HG02938 (cell line): Measurements from ENCODE around the gene XYLT1.
"Not testable (repeated sequence)": the region's sequence is repeated elsewhere in the genome, so short reads cannot be mapped to it uniquely, and the experiment has no call there.

Experiments used
- ATAC-seq: cut with Tn5 transposase; IDR thresholded peaks from one replicate; pipeline ENCODE4 v1.9.1; 2021; ENCODE audit warnings: mild to moderate bottlenecking, moderate library complexity; ENCODE audit not compliant: unreplicated experiment

XYLT1 gene

DNA sequence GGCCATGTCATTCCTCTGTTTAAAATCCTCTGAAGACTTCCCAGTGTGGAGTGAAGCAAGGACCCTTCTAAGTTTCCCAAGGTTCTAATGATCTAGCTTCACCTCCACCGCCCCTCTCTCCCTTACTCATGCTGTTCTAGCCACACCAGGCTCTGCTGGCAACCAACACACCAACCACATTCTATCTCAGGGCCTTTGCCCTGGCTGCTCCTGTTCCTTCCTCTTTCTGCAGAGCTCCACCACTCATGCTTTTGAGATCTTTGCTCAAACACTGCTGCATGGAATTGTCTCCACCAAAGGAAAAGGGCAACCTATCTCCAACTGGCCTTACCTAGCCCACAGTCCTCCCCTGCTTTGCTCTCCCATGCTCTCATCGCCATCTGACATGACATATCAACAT lies 128.7 kb downstream of the XYLT1 start:
- no peak for ATAC-seq

DNA sequence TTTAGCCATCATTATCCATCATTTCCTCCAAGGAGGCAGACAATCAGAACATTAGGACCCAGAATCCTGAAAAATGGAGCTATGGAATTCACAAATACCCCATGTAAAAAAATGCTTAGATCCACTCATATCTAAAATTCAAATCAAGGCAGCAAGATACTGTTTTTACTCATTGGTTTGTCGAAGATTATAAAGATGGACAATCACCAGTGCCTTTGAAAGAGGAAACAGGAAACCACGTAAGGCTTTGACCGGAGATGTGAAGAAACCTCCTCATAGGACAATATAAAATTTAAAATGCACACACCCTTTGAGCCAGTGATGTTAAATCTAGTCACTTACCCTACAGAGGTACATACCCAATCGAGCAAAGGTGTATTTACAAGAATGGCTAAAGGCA lies 130.0 kb downstream of the XYLT1 start:
- no peak for ATAC-seq

DNA sequence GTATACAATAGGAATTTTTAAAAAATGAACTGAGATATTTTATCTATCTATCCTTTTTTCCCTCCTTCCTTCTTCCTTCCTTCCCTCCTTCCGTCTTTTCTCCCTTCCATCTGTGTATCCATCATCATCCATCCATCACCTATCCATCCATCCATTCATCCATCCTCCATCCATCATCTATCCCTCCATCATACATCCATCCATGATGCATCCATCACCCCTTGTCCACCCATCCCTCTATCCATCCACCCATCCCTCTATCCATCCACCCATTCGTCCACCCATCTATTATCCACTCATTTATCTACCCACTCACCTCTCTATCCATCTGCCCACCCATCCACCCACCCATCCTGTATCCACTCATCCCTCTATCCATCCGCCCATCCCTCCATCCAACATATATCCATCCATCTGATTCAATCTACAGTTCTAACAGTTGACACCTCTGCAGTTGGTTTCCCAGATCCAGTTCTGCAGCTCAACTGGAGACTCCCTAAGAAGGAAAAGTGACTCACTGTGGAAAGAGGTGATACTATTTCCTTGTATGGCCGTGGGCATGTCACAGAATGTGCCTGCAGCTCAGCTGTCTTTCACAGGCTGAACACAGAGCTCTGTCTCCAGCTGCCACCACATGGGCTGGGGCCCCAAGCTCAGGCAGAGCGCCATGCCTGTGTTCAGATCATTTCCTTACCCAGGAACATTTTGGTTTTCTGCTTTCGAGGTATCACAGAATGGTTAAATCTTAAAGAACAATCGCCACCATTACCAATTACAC lies 130.8 kb downstream of the XYLT1 start:
- no peak for ATAC-seq

DNA sequence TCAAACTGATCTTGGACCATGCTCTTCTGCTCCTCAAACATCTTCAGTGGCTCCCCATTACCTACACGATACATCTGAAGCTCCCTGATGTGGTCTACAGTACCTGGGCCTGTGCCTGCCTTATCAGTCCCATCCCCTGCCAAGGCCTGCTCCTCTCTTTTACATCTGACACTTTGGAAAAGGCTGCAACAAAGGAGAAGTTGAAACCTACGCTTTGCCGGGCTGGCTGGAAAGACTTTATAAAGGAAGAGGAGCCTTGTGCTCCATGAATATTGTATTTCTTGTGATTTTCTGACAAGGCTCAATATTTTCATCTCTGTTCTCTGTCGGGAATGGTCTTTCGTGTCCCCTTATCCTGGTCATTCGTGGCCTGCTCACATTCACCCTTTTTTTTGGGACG lies 132.5 kb downstream of the XYLT1 start:
- no peak for ATAC-seq

DNA sequence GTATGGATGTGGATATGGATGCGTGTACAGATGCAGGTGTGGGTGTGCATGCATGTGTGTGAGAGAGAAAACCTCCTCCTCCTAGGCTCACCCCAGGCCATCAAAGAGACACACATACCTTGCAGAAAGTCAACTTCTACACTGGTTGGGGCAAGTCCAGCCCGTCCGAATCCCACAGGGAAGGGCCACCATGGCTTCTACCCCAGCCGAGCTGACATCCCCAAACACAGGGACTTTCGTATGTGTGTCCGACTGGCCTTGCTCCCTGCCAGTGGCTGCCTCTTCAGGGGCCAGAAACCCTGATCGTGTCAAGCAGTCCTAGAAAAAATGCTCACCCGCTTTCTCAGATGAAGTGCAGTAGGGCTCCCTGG lies 134.2 kb downstream of the XYLT1 start:
- ATAC-seq: no peak

DNA sequence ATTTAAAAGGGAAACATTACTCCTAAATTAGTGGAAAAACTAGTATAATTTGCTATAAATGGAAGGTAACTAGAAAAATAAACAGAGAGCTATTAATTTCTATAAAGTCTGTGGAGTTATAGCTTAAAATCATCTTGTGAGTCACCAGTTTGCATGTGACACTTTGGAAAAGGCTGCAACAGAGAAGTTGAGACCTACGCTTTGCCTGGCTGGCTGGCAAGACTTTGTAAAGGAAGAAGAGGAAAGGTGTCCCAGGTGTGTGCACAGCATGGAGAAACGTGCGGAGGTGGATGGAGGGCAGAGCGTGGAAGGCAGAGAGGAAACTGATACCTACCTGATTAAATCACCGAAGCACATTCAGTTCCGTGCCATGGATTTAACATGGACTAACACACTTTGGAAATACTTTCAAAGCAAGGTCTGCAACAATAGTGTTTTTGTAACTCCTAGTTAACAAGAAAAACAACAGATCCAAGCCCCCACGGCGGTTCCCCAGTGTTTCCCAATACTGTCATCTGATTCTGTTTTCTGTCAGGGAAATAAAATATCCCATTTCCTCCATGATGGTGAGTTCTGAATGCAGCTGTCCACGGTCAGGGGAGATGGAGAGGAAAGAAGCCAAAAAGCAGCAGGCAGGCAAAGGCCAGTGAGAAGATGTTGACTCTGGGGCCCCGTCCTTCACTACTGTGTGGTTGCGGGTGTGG lies 134.8 kb downstream of the XYLT1 start:
- ATAC-seq: no peak

DNA sequence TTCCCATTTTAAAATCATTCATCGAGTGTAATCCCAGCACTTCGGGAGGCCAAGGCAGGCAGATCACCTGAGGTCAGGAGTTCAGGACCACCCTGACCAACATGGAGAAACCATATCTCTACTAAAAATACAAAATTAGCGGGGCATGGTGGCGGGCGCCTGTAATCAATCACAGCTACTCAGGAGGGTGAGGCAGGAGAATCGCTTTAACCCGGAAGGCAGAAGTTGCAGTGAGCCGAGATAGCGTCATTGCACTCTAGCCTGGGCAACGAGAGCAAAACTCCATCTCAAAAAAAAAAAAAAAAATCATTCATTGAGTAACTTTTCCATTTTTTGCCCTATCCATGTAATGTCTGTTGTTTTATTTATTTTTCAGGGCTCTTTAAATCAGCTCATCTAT lies 135.4 kb downstream of the XYLT1 start:
- not testable (repeated sequence) for ATAC-seq

DNA sequence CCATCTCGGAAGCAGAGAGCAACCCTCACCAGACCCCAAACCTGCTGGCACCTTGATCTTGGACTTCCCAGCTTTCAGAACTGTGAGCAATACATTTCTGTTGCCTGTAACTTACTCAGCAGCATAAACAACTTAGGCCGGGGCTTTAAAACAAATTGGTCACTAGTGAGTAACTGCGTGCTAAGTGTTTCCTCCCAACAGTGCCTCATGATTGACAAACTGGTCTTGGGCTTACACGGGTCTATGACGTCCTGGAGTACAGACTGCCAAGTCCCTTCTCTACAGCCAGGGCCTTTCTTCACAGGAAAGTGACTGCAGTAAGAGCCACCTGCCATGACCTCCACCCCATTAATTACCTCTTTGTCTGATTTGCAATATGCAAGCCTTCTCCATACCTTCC lies 136.7 kb downstream of the XYLT1 start:
- no peak for ATAC-seq

DNA sequence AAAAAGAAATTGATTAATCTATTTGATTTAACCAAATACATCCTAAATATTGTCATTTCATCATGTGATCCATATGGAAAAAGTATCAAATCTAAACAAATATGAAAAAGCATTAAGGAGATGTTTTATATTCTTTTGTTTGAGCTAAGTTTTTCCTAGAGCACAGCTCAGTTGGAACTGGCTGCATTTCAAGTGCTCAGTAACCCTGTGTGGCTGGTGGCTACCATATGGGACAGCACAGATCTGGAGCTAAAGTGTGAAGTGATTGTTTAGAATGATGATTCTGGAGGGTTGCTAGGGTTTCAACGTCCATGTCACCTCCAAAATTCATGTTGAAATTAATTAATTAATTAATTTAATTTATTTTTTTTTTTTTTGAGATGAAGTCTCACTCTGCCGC lies 137.5 kb downstream of the XYLT1 start:
- ATAC-seq: no peak

DNA sequence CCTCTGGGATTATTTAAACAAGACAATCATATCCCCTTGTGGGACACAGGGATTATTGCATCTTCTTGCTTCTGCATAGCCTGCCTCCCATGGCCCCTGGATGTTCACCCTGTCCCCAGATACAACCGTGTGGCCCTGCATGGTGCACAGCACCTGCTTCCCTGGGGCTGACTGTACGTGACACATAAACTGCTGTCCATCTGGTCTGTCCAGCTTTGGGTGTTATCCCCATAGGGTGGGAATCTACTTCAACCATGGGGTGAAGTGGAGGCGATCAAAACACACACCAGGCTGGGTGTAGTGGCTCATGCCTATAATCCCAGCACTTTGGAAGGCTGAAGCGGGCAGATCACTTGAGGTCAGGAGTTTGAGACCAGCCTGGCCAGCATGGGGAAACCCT lies 138.8 kb downstream of the XYLT1 start:
- ATAC-seq: no peak

DNA sequence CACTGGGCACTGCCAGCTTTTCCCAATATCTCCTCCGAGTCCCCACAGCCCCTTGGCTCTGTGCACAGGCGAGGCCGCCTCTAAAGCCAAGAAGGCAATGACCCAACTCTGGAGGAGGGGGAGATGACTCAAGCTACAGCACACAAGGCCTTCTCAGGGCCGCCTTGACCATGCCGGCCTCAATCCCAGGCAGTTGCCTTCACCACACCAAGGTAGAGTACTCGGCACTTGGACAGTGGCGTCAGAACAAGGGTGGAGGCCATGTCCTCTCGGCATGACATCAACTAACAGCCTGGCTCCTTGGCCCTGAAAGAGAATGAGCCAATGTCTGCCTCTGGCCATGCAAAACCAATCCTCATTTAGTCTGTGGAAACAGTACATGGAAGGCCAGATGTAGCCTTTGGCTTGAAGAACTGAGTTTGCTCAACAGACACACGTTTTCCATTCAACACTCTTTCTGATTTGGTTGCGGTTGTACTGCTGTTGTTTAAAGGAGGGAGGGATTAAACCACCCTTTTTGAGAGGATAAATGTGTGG lies 139.6 kb downstream of the XYLT1 start:
- ATAC-seq: no peak

DNA sequence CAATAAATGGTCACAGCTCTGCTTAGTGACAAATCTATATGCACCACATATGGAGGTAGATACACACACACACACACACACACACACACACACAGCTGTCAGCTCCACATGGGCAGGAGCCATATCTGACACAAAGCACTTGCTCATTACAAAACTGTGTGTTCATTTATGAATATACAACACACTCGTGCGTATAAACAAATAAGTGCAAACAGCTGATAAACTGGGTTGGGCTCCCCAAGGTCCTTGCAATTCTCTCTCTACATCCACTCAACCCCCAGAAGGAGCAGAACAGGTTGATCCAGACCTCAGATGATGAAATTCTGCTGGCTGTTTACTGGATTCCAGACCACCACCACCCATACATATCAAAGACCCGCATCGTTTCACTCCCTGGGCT lies 140.7 kb downstream of the XYLT1 start:
- ATAC-seq: no peak

DNA sequence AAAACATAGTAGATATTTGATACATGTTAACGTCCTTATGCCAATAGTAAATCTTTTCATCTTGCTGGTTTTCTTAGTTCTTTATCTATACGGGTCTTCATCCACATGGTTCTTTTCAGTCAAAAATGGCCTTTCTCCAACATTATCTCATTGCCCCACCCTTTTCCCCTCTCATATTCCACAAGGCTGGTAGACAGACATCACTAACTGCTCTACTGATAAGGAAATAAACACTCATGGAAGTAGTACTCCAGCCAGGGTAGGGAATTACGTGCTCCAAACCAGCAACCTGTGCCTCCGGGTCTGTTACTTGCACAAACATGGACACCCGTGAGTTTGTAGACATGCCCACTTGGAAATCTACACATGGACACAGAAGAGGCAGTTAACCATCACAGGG lies 141.4 kb downstream of the XYLT1 start:
- ATAC-seq: no peak

DNA sequence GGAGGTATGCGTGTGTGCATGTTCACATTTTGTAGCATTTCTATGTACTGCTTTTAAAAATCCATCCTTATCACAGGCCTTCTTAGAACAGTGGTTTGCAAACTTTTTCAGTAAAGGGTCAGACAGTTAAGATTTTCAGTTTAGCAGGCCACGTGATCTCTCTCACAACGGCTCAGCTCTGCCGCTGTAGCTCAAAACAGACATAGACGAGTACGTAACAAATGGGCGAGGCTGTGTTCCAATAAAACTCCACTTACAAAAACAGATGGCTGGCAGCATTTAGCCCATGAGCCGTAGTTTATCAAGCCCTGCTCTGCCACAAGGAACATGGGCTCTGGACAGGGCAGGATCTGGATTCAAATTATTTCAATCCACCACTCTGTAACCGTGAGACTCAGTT lies 141.8 kb downstream of the XYLT1 start:
- ATAC-seq: no peak

DNA sequence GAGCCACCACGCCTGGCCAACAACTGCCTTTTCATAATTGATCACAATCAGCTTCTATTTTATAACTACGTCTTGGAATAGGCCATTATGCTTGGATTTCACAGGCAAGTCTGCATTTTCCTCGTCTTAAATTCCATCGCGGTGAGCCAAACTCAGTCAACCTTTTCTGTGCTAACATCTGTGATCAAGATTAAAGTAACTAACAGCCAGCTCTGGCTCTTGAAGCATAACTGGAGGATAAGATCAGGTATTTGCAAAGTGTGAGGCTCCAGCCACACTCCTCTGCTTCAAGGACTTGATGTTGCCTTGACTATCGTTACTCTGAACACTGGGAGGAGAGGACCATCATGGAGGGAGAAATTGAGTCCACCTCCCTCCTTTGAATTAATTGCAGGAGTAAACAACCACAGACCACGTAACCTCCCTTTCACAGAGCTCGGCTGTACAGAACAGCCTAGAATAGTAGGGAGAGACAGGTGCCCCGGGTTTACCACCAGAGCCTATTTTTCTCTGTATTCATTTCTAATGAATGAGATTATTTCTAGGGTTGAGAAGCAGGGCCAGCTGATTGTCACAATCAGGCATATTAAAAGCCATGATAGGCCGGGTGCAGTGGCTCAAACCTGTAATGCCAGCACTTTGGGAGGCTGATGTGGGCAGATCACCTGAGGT lies 143.0 kb downstream of the XYLT1 start:
- no peak for ATAC-seq

DNA sequence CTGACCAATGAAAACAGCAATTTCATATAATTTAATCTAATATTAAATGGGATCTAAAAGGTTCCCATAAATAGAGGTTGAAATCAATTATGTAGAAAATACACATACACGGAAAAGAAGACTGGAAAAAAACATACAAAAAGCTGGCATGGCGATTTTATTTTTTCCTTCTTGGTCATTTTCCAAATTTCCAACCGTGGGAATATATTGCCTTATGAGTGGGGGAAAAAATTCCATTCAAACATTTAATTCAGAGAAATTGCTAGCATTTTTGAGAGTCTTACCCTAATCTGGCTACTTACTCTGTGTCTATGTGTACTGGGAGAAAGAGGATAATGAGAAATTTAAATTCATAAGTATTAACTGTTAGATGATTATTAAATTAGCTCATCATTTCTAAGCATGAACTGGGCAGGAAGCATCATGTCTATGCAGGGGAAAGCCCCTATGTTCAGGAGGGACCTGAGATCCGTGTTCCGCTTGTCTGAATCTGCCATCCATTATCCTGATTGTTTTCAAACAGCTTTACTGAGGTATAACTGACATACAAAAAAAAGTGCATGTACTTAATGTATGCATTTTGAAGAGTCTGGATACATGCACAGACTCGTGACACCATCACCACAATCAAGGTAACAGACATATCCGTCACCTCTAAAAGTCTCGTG lies 145.2 kb downstream of the XYLT1 start:
- no peak for ATAC-seq

DNA sequence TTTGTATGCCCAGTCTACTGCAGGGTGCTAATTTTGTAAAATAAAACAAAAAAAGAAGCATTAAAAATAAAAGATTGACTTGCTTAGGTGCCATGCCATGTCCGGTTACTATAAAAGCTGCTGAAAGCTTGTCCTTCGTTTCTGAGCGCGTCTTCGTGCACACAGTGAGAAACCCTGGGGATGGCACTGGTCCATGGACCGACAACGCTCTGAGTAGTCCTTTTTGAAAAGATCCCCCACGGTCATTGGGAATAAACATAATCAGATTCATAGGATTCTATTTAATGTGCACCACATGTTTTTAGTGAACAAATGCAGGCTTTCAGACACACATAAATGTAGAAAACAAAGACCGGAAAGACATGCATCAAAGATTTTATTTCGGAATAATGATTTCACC lies 146.3 kb downstream of the XYLT1 start:
- ATAC-seq: no peak

DNA sequence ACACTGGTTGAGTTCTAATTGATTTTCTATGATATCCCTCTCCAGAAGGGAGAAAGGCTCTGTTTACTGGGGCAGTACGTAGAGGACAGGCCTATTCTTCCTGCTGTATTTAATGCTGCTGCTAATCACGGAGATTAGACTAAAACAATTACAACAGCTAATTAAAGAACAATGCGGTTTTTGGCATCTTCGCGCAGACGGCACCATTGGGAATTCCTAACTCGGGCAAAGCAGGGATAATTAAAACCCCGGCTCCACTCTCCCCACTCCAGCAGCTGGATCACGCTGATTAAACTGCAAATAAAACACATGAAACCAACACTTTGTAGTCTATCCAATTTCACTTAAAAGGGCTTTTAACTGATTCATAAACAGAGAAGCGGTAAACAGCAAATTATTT lies 147.6 kb downstream of the XYLT1 start:
- no peak for ATAC-seq

DNA sequence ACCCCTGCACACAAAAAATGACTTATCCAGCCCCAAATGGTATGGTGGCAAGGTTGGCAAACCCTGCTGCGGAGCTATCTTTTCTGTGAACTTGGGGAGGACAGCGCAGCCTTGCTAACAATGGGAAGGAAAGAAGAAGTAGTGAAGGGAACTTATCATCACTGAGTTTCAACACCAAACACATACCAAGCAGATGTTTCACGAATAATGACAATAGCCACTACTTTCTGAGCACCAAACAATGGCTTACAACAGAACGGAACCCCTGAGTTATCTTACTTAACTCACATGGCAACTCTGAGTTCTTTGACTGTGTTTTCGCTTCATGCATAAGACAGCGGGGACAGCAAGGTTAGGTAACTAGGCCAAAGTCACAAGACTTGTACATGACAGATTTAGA lies 148.9 kb downstream of the XYLT1 start:
- ATAC-seq: no peak

DNA sequence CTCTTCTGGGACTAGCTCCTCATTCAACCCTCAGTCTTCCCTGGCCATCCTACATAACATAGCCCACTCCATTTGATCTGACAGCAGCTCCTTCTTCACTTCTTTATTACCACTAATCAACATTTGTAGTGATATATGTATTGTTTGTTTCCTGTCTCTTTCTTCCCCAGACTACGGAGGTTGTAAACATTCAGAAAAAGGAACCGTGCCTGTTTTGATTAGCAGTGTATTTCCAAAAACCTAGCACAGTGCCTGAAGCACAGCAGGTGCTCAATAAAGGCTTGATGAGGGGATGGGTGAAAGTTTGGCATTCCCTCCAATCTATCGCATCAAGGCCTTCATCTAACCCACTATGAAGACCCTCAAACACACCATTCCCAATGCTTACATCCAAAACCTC lies 150.8 kb downstream of the XYLT1 start:
- no peak for ATAC-seq

DNA sequence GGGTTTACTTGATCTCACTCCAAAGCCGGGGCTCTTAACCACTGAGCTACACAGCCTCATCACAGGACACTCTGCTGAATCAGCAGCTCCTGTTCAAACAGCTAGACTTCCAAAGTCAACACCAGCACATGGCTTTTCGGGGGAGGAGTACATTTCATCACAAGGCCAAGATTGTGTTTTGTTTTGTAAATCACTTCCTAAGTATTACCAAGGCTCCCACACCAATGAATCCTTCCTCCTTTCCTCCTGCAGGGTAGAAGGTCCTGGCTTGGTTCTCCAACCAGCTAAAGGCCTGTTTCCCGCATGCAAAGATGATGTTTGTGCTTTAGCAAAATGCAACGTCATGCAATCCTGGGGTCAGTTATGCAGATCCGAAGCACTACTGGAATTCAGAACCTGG lies 152.5 kb downstream of the XYLT1 start:
- no peak for ATAC-seq
